Esophagus muscularis mucosa (tissue), 4 donors: Measurements from ENCODE around the gene CFL1. TPM values are rescaled to one million over a fixed set of nuclear protein-coding genes. Genes with fewer than 3 reads are reported as not detected.

Experiments
- DNase-seq: peaks from one replicate; pipeline ENCODE4 v3.0.0-alpha.2; 2017; ENCODE audit errors: extremely low spot score
- H3K27ac ChIP-seq, 4 donors: fragments of 200-600 bp; sonication (generic); replicated peaks in 1 of 4; 1 replicate in 3 of 4; 2 replicates in 1 of 4; pipeline ENCODE4 v1.5.1; 2016 to 2019; ENCODE audit warnings: mild to moderate bottlenecking in 1 of 4
- H3K27me3 ChIP-seq, 4 donors: fragments of 200-600 bp; sonication (generic); one replicate each; pipeline versions ENCODE4 v1.5.1 to v1.6.0; 2016 to 2019
- H3K36me3 ChIP-seq, 4 donors: fragments of 200-600 bp; sonication (generic); one replicate each; pipeline ENCODE4 v1.5.1; 2016 to 2019
- H3K4me1 ChIP-seq, 4 donors: fragments of 200-600 bp; sonication (generic); one replicate each; pipeline ENCODE4 v1.5.1; 2016 to 2019
- H3K4me3 ChIP-seq, 4 donors: fragments of 200-600 bp; sonication (generic); 1 replicate in 2 of 4; 2 replicates in 2 of 4; pipeline ENCODE4 v1.5.1; 2016 to 2019; ENCODE audit warnings: mild to moderate bottlenecking in 4 of 4, moderate library complexity in 1 of 4
- H3K9me3 ChIP-seq, 4 donors: fragments of 200-600 bp; sonication (generic); 1 replicate in 3 of 4; 2 replicates in 1 of 4; pipeline ENCODE4 v1.5.1; 2016 to 2019
- CTCF ChIP-seq, 3 experiments: fragments of 200-600 bp in 2 of 3; fragments of 450-650 bp in 1 of 3; sonication (generic) in 2 of 3; IDR thresholded peaks; one replicate each; pipeline ENCODE4 v1.5.1; 2017 to 2019; ENCODE audit warnings: antibody characterized with exemption in 3 of 3, mild to moderate bottlenecking in 2 of 3, moderate library complexity in 1 of 3
- EP300 ChIP-seq: sonication (generic); formaldehyde crosslinking; IDR thresholded peaks from one replicate; pipeline ENCODE4 v1.6.1; 2017; ENCODE audit warnings: antibody characterized with exemption
- POLR2A ChIP-seq: fragments of 450-650 bp; IDR thresholded peaks from one replicate; pipeline ENCODE4 v1.6.1; 2017; ENCODE audit warnings: antibody characterized with exemption, moderate library complexity, mild to moderate bottlenecking, low read depth
- POLR2AphosphoS5 ChIP-seq, 2 donors: sonication (generic); formaldehyde crosslinking; IDR thresholded peaks; one replicate each; pipeline ENCODE4 v1.6.1; 2017; ENCODE audit warnings: antibody characterized with exemption in 2 of 2
- WGBS: methylation state at CpG from one replicate; pipeline ENCODE4 v1.1.5; 2018; 5-methylcytosine and 5-hydroxymethylcytosine counted together
- intact Hi-C: fragments of 100-400 bp; cut with DNase I; formaldehyde crosslinking; loops from one replicate; pipeline ENCODE4 v1.15.1; 2023
- total RNA-seq, 4 donors: library from RNA; depleted of rRNA; stranded (reverse); fragments of >200 nt; gene quantifications; one replicate each; pipeline versions ENCODE4 v1.1.0 to v1.2.1, GENCODE V29; 2016

The CFL1 gene
- total RNA-seq, 4 donors from 2014 or later: 610 to 793 (median 738) TPM

GRCh38 chr11:65870706-65871681 is 13.0 kb upstream of the CFL1 start:
- intact Hi-C loops: no loop called here
- Histone ChIP-seq H3K36me3 (peaks cover 5 to 52% (median 42%) of the 10 kb centered on the region in 4 donors), H3K27ac (peak overlapping the region; percentile 92 to 99 (median 96)), H3K4me3 (peak overlapping the region; percentile 64 to 83 (median 74)), H3K9me3 (no peaks in the 10 kb centered on the region), H3K4me1 (peaks cover 26 to 63% (median 55%) of the 10 kb centered on the region in 4 donors), H3K27me3 (no peaks in the 10 kb centered on the region)
- no peak for DNase-seq
- 50% methylated on average over 14 of the region's 24 CpGs for WGBS
- no peak for TF ChIP-seq EP300
- TF ChIP-seq CTCF (IDR thresholded peaks at IDR 0.05): no peak
- TF ChIP-seq POLR2AphosphoS5 (IDR thresholded peaks at IDR 0.05): peak in 1 of 2 donors; percentile 38

DNA sequence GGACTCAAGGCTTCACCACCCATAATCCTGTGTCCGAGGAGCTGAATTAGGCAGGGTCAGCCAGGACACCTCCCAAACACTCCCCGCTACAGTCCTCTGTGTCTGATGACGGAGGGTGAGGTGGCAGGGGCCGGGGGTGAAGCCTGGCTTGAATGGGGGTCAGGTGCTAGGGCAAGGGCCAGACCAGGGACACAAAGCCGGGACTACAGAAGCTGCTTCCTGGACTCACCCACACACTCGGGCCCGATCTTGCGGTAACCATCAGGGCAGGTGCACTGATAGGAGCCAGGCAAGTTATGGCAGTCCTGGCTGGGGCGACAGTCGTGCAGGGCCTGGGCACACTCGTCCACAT is 12.3 kb upstream of the CFL1 start:
- WGBS: no CpG with 5 or more reads among the region's 11 CpGs
- DNase-seq: no peak
- H3K27ac ChIP-seq: peak overlapping the region; percentile 92 to 99 (median 96)
- H3K36me3 ChIP-seq: peaks cover 11 to 59% (median 49%) of the 10 kb centered on the region in 4 donors
- TF ChIP-seq POLR2AphosphoS5 (IDR thresholded peaks at IDR 0.05) (no peak), EP300 (no peak), CTCF (IDR thresholded peaks at IDR 0.05) (no peak), POLR2A (no peak)
- H3K27me3 ChIP-seq: no peaks in the 10 kb centered on the region
- H3K9me3 ChIP-seq: no peaks in the 10 kb centered on the region
- intact Hi-C loops: no loop called here
- H3K4me1 ChIP-seq: peaks cover 26 to 68% (median 55%) of the 10 kb centered on the region in 4 donors
- no peak overlapping the region for H3K4me3 ChIP-seq

DNA sequence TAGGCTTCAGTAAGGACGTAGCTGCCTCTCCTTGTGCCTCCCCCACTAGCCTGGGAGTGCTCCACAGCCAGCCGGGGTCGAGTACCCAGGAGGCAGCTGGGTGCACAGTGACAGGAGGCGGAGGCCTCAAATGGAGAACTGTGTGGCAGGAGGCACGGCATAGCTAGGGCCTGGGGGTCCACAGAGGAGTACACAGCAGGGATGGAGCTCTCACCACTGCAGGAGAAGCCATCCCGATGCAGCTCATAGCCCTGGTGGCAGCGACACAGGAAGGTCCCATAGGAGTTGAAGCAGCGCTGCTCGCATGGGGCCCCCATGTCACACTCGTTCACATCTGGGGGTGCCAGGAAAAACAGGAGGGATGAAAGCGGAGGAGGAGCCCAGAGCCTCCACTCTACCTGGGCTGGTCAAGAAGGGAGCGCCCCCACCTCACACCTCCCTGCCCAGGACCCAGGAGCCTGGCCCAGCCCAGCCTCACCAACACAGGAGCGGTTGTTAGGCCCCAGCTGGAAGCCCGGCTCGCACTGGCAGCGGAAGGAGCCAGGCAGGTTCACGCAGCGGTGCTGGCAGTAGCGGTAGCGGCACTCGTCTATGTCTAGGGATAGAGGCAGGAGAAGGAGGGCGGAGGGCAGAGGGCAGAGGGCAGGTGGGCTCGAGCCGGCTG is 11.8 kb upstream of the CFL1 start:
- Histone ChIP-seq H3K36me3 (peaks cover 16 to 64% (median 54%) of the 10 kb centered on the region in 4 donors), H3K27me3 (no peaks in the 10 kb centered on the region), H3K9me3 (no peaks in the 10 kb centered on the region), H3K27ac (peak overlapping the region; percentile 92 to 99 (median 96)), H3K4me1 (peaks cover 26 to 73% (median 55%) of the 10 kb centered on the region in 4 donors), H3K4me3 (no peak overlapping the region)
- DNase-seq: no peak
- TF ChIP-seq POLR2A: no peak
- peak in 1 of 2 donors; percentile 20 for TF ChIP-seq POLR2AphosphoS5 (IDR thresholded peaks at IDR 0.05)
- WGBS: 83% methylated on average over 13 of the region's 24 CpGs
- intact Hi-C loops: no loop called here

- H3K36me3 ChIP-seq: peaks cover 25 to 73% (median 63%) of the 10 kb centered on the region in 4 donors
- H3K4me1 ChIP-seq: peaks cover 23 to 80% (median 52%) of the 10 kb centered on the region in 4 donors
- no peaks in the 10 kb centered on the region for H3K27me3 ChIP-seq
- 94% methylated on average over 2 of the region's 3 CpGs for WGBS
- intact Hi-C loops: no loop called here
- TF ChIP-seq POLR2A: no peak
- TF ChIP-seq EP300: no peak
- TF ChIP-seq CTCF (IDR thresholded peaks at IDR 0.05): no peak
- TF ChIP-seq POLR2AphosphoS5 (IDR thresholded peaks at IDR 0.05): no peak
- H3K4me3 ChIP-seq: no peak overlapping the region
- no peak for DNase-seq
- peak overlapping the region in 1 of 4 donors; percentile 47 for H3K27ac ChIP-seq
- no peaks in the 10 kb centered on the region for H3K9me3 ChIP-seq
These were observed 10.9 kb upstream of the CFL1 start for GRCh38 chr11:65868907-65869306.

DNA sequence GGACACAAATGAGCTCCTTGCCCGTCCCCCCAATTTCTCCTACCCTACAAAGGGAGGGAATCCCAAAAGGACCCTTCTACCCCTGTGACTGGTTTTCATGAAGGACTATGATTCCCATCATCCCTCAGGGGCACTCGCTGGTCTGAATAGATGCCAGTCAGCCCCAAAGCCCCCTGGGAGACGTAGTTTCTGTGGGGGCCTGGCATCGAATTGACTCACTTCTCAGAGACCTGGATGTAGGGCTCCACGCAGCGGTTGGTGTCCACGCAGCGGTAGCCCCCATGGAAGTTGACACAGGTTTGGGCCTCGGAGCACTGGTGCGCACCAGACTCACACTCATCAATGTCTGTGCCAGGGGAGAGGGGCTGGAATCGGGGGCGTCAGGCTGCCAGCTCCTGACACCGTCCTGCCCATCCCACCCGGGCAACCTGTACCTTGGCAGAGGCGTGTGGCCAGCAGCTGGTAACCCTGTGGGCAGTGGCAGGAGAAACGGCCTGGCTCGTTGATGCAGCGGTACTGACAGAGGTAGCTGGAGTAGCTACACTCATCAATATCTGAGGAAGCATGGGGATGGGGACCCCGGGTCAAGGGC is 10.2 kb upstream of the CFL1 start:
- Histone ChIP-seq H3K4me1 (peaks cover 23 to 82% (median 53%) of the 10 kb centered on the region in 4 donors), H3K9me3 (no peaks in the 10 kb centered on the region), H3K27me3 (no peaks in the 10 kb centered on the region), H3K36me3 (peaks cover 31 to 80% (median 70%) of the 10 kb centered on the region in 4 donors), H3K4me3 (no peak overlapping the region), H3K27ac (peak overlapping the region in 3 of 4 donors; percentile 22 to 47 (median 27))
- WGBS: 84% methylated on average over 19 of the region's 19 CpGs
- TF ChIP-seq CTCF (IDR thresholded peaks at IDR 0.05) (no peak), EP300 (no peak), POLR2AphosphoS5 (IDR thresholded peaks at IDR 0.05) (no peak), POLR2A (no peak)
- no peak for DNase-seq
- intact Hi-C loops: no loop called here
